ENCODE results near the gene CAND2. TPM values are rescaled to one million over a fixed set of nuclear protein-coding genes. Genes with fewer than 3 reads are reported as not detected.

CAND2 gene
- total and polyA plus RNA-seq, 2 of the 8 experiments (the other 6 are each of a cell fraction or from before 2014, with no cell fraction given): 8.7 TPM

GRCh38 chr3:12753275-12754028 lies 43.0 kb upstream of the CAND2 start:
- Histone ChIP-seq H3K27me3 (replicated peaks in 1 of 4; ENCODE audit: control insufficient read depth in 3 of 4, extremely low read depth in 1 of 4, insufficient read depth in 3 of 4, low read length in 3 of 4) (no peaks in the 10 kb centered on the region), H4K91ac (replicated peaks; ENCODE audit: insufficient read length, low read length) (no peak overlapping the region), H2AK5ac (ENCODE audit: low read depth, low read length) (no peak overlapping the region), H3K14ac (ENCODE audit: insufficient read length) (no peak overlapping the region), H3K27ac (ENCODE audit: low read depth, low read length) (no peak overlapping the region), H3K18ac (ENCODE audit: extremely low read depth, low read length) (no peak overlapping the region), H3K9me3 (ENCODE audit: insufficient read depth in 2 of 2, low read depth in 1 of 2, low read length in 1 of 2) (no peaks in the 10 kb centered on the region), H2BK15ac (ENCODE audit: low read length) (no peak overlapping the region), H2BK120ac (replicated peaks; ENCODE audit: low read depth, low read length) (no peak overlapping the region), H2BK5ac (ENCODE audit: low read depth, low read length) (no peak overlapping the region), H2BK20ac (ENCODE audit: low read length) (no peak overlapping the region), H4K5ac (ENCODE audit: insufficient read length, low read depth, low read length) (no peak overlapping the region), H3K79me2 (ENCODE audit: control insufficient read depth in 1 of 2, insufficient read depth in 2 of 2, low read length in 2 of 2) (no peaks in the 10 kb centered on the region), H2BK12ac (ENCODE audit: low read depth, low read length) (no peak overlapping the region), H3K4me2 (ENCODE audit: insufficient read depth in 1 of 2, low read depth in 2 of 2, low read length in 2 of 2) (no peak overlapping the region), H2AFZ (ENCODE audit: low read length) (no peak overlapping the region), H4K8ac (ENCODE audit: extremely low read depth, insufficient read depth, low read length) (no peak overlapping the region), H3K4me3 (ENCODE audit: extremely low read depth in 1 of 4, insufficient read depth in 2 of 4, low read depth in 3 of 4, low read length in 4 of 4) (no peak overlapping the region), H3K9ac (replicated peaks in 1 of 4; ENCODE audit: extremely low read depth in 1 of 4, low read depth in 3 of 4, low read length in 3 of 4) (no peak overlapping the region), H3K4ac (replicated peaks; ENCODE audit: insufficient read length, low read depth, low read length) (no peak overlapping the region), H3K23me2 (ENCODE audit: low read depth, low read length) (peaks cover 3% of the 10 kb centered on the region; the same call in 1 of the 2 replicates), H3K23ac (ENCODE audit: insufficient read length) (no peak overlapping the region), H3K79me1 (ENCODE audit: low read depth, low read length) (no peaks in the 10 kb centered on the region), H3K4me1 (replicated peaks in 1 of 4; ENCODE audit: control insufficient read depth in 3 of 4, insufficient read depth in 4 of 4, low read length in 3 of 4) (peaks cover 0 to 6% (median 2%) of the 10 kb centered on the region in 4 experiments; a peak in 4 of 7 replicates), H4K20me1 (replicated peaks in 1 of 2; ENCODE audit: control insufficient read depth in 1 of 2, insufficient read depth in 2 of 2, low read length in 2 of 2) (no peaks in the 10 kb centered on the region), H3K56ac (replicated peaks; ENCODE audit: insufficient read length, low read depth, low read length) (no peak overlapping the region), H3K36me3 (ENCODE audit: control insufficient read depth in 2 of 4, insufficient read depth in 4 of 4, low read length in 3 of 4) (no peaks in the 10 kb centered on the region)
- CTCF ChIA-PET (ENCODE audit: partially characterized antibody): interaction anchor here (0.7 to 1.9 kb wide), 6 partner anchors 8 to 47 kb away, joined by 3 to 10 read pairs (median 4); no protein-coding TSS in a partner anchor
- DNase-seq (ENCODE audit: low read depth in 1 of 2, low spot score in 2 of 2): no peak
- no peak for FAIRE-seq
- no peak for TF ChIP-seq BRCA1 (IDR thresholded peaks at IDR 0.05; ENCODE audit: low read depth, low read length)
- no peak for TF ChIP-seq SRF (IDR thresholded peaks at IDR 0.05; ENCODE audit: low read depth, low read length)
- TF ChIP-seq KDM1A (IDR thresholded peaks at IDR 0.05; ENCODE audit: borderline replicate concordance, low read length): no peak
- TF ChIP-seq ATF3 (IDR thresholded peaks at IDR 0.05; ENCODE audit: insufficient read depth, low read depth, low read length): no peak
- no peak for TF ChIP-seq EGR1 (IDR thresholded peaks at IDR 0.05; ENCODE audit: borderline replicate concordance, low read depth, low read length)
- no peak for TF ChIP-seq RFX5 (IDR thresholded peaks at IDR 0.05; ENCODE audit: borderline replicate concordance, low read depth, low read length)
- TF ChIP-seq SIRT6 (IDR thresholded peaks at IDR 0.05; ENCODE audit: low read length): no peak
- TF ChIP-seq TAF1 (IDR thresholded peaks at IDR 0.05; ENCODE audit: low read depth, low read length): no peak
- TF ChIP-seq POLR2AphosphoS5 (IDR thresholded peaks at IDR 0.05; ENCODE audit: low read depth, low read length): no peak
- no peak for TF ChIP-seq MAX (IDR thresholded peaks at IDR 0.05)
- no peak for TF ChIP-seq TEAD4 (IDR thresholded peaks at IDR 0.05; ENCODE audit: low read depth, low read length)
- TF ChIP-seq FOSL1 (IDR thresholded peaks at IDR 0.05; ENCODE audit: insufficient read depth, low read depth, low read length): no peak
- POLR2A ChIA-PET (ENCODE audit: partially characterized antibody): no interaction called here
- 90% methylated on average over 6 of the region's 9 CpGs; no CpG with 5 or more reads in 1 of the 2 experiments for WGBS, 2 experiments (ENCODE audit: extremely low coverage in 1 of 2, insufficient coverage in 1 of 2, insufficient read length in 1 of 2, insufficient replicate concordance in 2 of 2, low coverage in 1 of 2, low lambda C conversion rate in 2 of 2, missing lambda C conversion rate in 1 of 2)

Measured in H1 (cell line).